ENCODE results near the gene GAS2L1.

Gene GAS2L1

GRCh38 chr22:29269230-29269604 lies 37.2 kb upstream of the GAS2L1 start (continued):
- TF ChIP-seq CREB5 (CRISPR knock-in tag; IDR thresholded peaks at IDR 0.05; ENCODE audit: low read depth) (no peak), RARB (CRISPR knock-in tag; IDR thresholded peaks at IDR 0.05) (no peak), ZNF8 (CRISPR knock-in tag; IDR thresholded peaks at IDR 0.05) (no peak), ZC3H10 (CRISPR knock-in tag; IDR thresholded peaks at IDR 0.05) (no peak), ZNF70 (CRISPR knock-in tag; IDR thresholded peaks at IDR 0.05) (no peak), ARNTL (CRISPR knock-in tag; IDR thresholded peaks at IDR 0.05; ENCODE audit: borderline replicate concordance, low read depth) (no peak)

DNA sequence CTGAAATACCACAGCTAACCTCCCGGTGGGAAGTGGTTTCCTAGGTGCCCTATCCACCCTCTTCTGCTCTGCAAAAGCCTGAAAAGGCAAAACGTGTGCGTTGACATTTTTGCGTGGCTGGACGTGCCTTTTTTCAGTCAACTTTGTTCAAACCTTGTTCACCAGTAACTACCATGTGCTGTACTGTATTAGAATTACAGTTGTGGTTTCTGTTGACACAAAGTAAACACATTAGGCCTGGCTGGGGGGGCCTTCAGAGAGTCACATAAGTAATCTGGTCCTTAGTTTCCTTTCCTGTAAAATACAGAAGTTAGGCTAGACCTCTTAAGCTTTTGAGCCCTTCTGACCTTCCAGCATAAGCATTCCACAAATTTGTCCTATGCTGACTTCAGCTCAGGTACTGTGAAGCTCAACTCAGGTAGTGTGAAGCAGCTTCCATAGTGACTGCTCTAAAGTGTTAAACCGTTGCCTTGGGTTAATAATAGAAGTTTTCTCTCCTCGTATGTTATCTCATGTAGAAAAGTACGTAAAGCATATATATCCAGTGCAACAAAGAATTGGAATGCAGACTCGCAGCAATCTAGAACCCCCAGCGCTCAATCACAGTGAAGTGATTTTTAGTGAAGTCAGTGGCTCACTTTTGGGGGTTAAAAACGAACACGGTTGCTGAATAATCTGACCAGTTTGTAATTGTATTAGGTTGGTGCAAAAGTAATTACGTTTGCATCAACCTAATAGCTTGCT lies 36.5 kb upstream of the GAS2L1 start:
- ATAC-seq, result no peak
- TF ChIP-seq, protein P1, sequence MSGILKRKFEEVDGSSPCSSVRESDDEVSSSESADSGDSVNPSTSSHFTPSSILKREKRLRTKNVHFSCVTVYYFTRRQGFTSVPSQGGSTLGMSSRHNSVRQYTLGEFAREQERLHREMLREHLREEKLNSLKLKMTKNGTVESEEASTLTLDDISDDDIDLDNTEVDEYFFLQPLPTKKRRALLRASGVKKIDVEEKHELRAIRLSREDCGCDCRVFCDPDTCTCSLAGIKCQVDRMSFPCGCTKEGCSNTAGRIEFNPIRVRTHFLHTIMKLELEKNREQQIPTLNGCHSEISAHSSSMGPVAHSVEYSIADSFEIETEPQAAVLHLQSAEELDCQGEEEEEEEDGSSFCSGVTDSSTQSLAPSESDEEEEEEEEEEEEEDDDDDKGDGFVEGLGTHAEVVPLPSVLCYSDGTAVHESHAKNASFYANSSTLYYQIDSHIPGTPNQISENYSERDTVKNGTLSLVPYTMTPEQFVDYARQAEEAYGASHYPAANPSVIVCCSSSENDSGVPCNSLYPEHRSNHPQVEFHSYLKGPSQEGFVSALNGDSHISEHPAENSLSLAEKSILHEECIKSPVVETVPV (CRISPR knock-in tag; IDR thresholded peaks at IDR 0.05), result no peak
- no peak for TF ChIP-seq PATZ1 (CRISPR knock-in tag; IDR thresholded peaks at IDR 0.05; ENCODE audit: borderline replicate concordance)
- no peak for TF ChIP-seq ZFP3 (CRISPR knock-in tag; IDR thresholded peaks at IDR 0.05)
- TF ChIP-seq ZNF70 (CRISPR knock-in tag; IDR thresholded peaks at IDR 0.05), result no peak
- TF ChIP-seq ZFP30 (CRISPR knock-in tag; IDR thresholded peaks at IDR 0.05), result no peak
- no peak for TF ChIP-seq TSHZ2 (CRISPR knock-in tag; IDR thresholded peaks at IDR 0.05)
- TF ChIP-seq BACH2 (CRISPR knock-in tag; IDR thresholded peaks at IDR 0.05; ENCODE audit: borderline replicate concordance), result no peak
- no peak for TF ChIP-seq ARNTL (CRISPR knock-in tag; IDR thresholded peaks at IDR 0.05; ENCODE audit: borderline replicate concordance, low read depth)
- TF ChIP-seq GLIS3 (CRISPR knock-in tag; IDR thresholded peaks at IDR 0.05), result no peak
- no peak for TF ChIP-seq RARB (CRISPR knock-in tag; IDR thresholded peaks at IDR 0.05)
- TF ChIP-seq TCF4 (CRISPR knock-in tag; IDR thresholded peaks at IDR 0.05; ENCODE audit: borderline replicate concordance), result no peak
- TF ChIP-seq, protein P2, sequence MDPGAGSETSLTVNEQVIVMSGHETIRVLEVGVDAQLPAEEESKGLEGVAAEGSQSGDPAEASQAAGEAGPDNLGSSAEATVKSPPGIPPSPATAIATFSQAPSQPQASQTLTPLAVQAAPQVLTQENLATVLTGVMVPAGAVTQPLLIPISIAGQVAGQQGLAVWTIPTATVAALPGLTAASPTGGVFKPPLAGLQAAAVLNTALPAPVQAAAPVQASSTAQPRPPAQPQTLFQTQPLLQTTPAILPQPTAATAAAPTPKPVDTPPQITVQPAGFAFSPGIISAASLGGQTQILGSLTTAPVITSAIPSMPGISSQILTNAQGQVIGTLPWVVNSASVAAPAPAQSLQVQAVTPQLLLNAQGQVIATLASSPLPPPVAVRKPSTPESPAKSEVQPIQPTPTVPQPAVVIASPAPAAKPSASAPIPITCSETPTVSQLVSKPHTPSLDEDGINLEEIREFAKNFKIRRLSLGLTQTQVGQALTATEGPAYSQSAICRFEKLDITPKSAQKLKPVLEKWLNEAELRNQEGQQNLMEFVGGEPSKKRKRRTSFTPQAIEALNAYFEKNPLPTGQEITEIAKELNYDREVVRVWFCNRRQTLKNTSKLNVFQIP (CRISPR knock-in tag; IDR thresholded peaks at IDR 0.05; ENCODE audit: borderline replicate concordance, low read depth), result no peak
- no peak for TF ChIP-seq ZC3H10 (CRISPR knock-in tag; IDR thresholded peaks at IDR 0.05)
- no peak for TF ChIP-seq CSDC2 (CRISPR knock-in tag; IDR thresholded peaks at IDR 0.05)
- TF ChIP-seq CREB5 (CRISPR knock-in tag; IDR thresholded peaks at IDR 0.05; ENCODE audit: low read depth), result no peak
- no peak for TF ChIP-seq OSR1 (CRISPR knock-in tag; IDR thresholded peaks at IDR 0.05)
- no peak for TF ChIP-seq PPARA (CRISPR knock-in tag; IDR thresholded peaks at IDR 0.05; ENCODE audit: borderline replicate concordance)
- no peak for TF ChIP-seq TOX (CRISPR knock-in tag; IDR thresholded peaks at IDR 0.05; ENCODE audit: borderline replicate concordance)
- no peak for TF ChIP-seq ZNF8 (CRISPR knock-in tag; IDR thresholded peaks at IDR 0.05)
